T-helper 2 cell treated with Interferon-gamma antibody and Interleukin-4, amounts not matched to agents 5 μg/mL and 100 μg/mL, for 36 hours (primary cell): ENCODE data around the gene DAGLB.
"Not testable (repeated sequence)": the region's sequence is repeated elsewhere in the genome, so short reads cannot be mapped to it uniquely, and the experiment has no call there.

ENCODE experiments used
- DNase-seq: peaks from one replicate; pipeline ENCODE4 v3.0.0; 2021; ENCODE audit warnings: low spot score
- H3K27ac Mint-ChIP-seq: one replicate; pipeline ENCODE4 v1.8.0; 2021; ENCODE audit warnings: mild to moderate bottlenecking, mixed read lengths
- H3K27me3 Mint-ChIP-seq: one replicate; pipeline ENCODE4 v1.8.0; 2021; ENCODE audit warnings: low read depth, mixed read lengths
- H3K36me3 Mint-ChIP-seq: one replicate; pipeline ENCODE4 v1.8.0; 2021; ENCODE audit warnings: low read depth, mixed read lengths
- H3K4me1 Mint-ChIP-seq: one replicate; pipeline ENCODE4 v1.8.0; 2021; ENCODE audit warnings: low read depth, mixed read lengths
- H3K4me3 Mint-ChIP-seq: one replicate; pipeline ENCODE4 v1.8.0; 2022; ENCODE audit warnings: mild to moderate bottlenecking, moderate library complexity, mixed read lengths
- H3K9me3 Mint-ChIP-seq: one replicate; pipeline ENCODE4 v1.8.0; 2021; ENCODE audit warnings: mixed read lengths

Gene DAGLB

GRCh38 chr7:6449884-6450283 lies 2.1 kb upstream of the DAGLB start:
- DNase-seq, H3K4me3 Mint-ChIP-seq: not testable (repeated sequence)

GRCh38 chr7:6448943-6449543 lies 1.3 kb upstream of the DAGLB start:
- Mint-ChIP-seq H3K27ac (peak overlapping the region; percentile 69), H3K4me3 (peak overlapping the region; percentile 57), H3K36me3 (peaks cover 23% of the 10 kb centered on the region), H3K4me1 (peaks cover 12% of the 10 kb centered on the region), H3K9me3 (no peaks in the 10 kb centered on the region), H3K27me3 (no peaks in the 10 kb centered on the region)
- DNase-seq: no peak

More at GRCh38 chr7:6449884-6450283, 2.1 kb upstream of the DAGLB start:
- Mint-ChIP-seq H3K36me3 (peaks cover 17% of the 10 kb centered on the region), H3K4me1 (peaks cover 12% of the 10 kb centered on the region)
- not testable (repeated sequence) for H3K9me3 Mint-ChIP-seq, H3K27me3 Mint-ChIP-seq, H3K27ac Mint-ChIP-seq

- DNase-seq: peak; percentile 22
- H3K27ac Mint-ChIP-seq: peak overlapping the region; percentile 96
- peaks cover 38% of the 10 kb centered on the region for H3K36me3 Mint-ChIP-seq
- H3K9me3 Mint-ChIP-seq: no peaks in the 10 kb centered on the region
- H3K27me3 Mint-ChIP-seq: no peaks in the 10 kb centered on the region
- H3K4me3 Mint-ChIP-seq: peak overlapping the region; percentile 96
- peaks cover 19% of the 10 kb centered on the region for H3K4me1 Mint-ChIP-seq
Observed at GRCh38 chr7:6446838-6447580, 745 bp downstream of the DAGLB start.

GRCh38 chr7:6444516-6445269 lies 3.1 kb downstream of the DAGLB start:
- H3K4me3 Mint-ChIP-seq: no peak overlapping the region
- peaks cover 21% of the 10 kb centered on the region for H3K4me1 Mint-ChIP-seq

GRCh38 chr7:6443372-6443941 lies 4.3 kb downstream of the DAGLB start:
- Mint-ChIP-seq H3K27ac (no peak overlapping the region), H3K9me3 (no peaks in the 10 kb centered on the region), H3K36me3 (peaks cover 52% of the 10 kb centered on the region), H3K27me3 (no peaks in the 10 kb centered on the region), H3K4me1 (peaks cover 31% of the 10 kb centered on the region), H3K4me3 (no peak overlapping the region)
- DNase-seq: no peak

More at GRCh38 chr7:6444516-6445269, 3.1 kb downstream of the DAGLB start:
- no peak overlapping the region for H3K27ac Mint-ChIP-seq
- H3K9me3 Mint-ChIP-seq: no peaks in the 10 kb centered on the region
- H3K27me3 Mint-ChIP-seq: no peaks in the 10 kb centered on the region
- H3K36me3 Mint-ChIP-seq: peaks cover 48% of the 10 kb centered on the region
- no peak for DNase-seq

GRCh38 chr7:6442114-6442513 lies 5.6 kb downstream of the DAGLB start:
- H3K4me1 Mint-ChIP-seq: peaks cover 40% of the 10 kb centered on the region
- H3K9me3 Mint-ChIP-seq: no peaks in the 10 kb centered on the region
- peaks cover 46% of the 10 kb centered on the region for H3K36me3 Mint-ChIP-seq
- no peak for DNase-seq
- H3K27me3 Mint-ChIP-seq: no peaks in the 10 kb centered on the region
- no peak overlapping the region for H3K4me3 Mint-ChIP-seq
- no peak overlapping the region for H3K27ac Mint-ChIP-seq

GRCh38 chr7:6440381-6440780 lies 7.4 kb downstream of the DAGLB start:
- Mint-ChIP-seq H3K4me3 (no peak overlapping the region), H3K9me3 (no peaks in the 10 kb centered on the region), H3K27ac (no peak overlapping the region), H3K27me3 (no peaks in the 10 kb centered on the region), H3K4me1 (peaks cover 45% of the 10 kb centered on the region), H3K36me3 (peaks cover 46% of the 10 kb centered on the region)
- DNase-seq: no peak

GRCh38 chr7:6438427-6438826 lies 9.3 kb downstream of the DAGLB start:
- Mint-ChIP-seq H3K9me3 (no peaks in the 10 kb centered on the region), H3K27me3 (no peaks in the 10 kb centered on the region), H3K27ac (peak overlapping the region; percentile 68), H3K36me3 (peaks cover 37% of the 10 kb centered on the region), H3K4me3 (peak overlapping the region; percentile 59), H3K4me1 (peaks cover 41% of the 10 kb centered on the region)
- no peak for DNase-seq

- no peak overlapping the region for H3K27ac Mint-ChIP-seq
Observed at GRCh38 chr7:6437251-6437650, 10.5 kb downstream of the DAGLB start.

GRCh38 chr7:6436385-6436685 lies 11.4 kb downstream of the DAGLB start:
- peak; percentile 39 for DNase-seq
- peak overlapping the region; percentile 89 for H3K27ac Mint-ChIP-seq

More at GRCh38 chr7:6437251-6437650, 10.5 kb downstream of the DAGLB start:
- no peaks in the 10 kb centered on the region for H3K9me3 Mint-ChIP-seq
- H3K4me3 Mint-ChIP-seq: no peak overlapping the region
- H3K4me1 Mint-ChIP-seq: peaks cover 38% of the 10 kb centered on the region
- DNase-seq: peak; percentile 34
- H3K36me3 Mint-ChIP-seq: peaks cover 35% of the 10 kb centered on the region
- no peaks in the 10 kb centered on the region for H3K27me3 Mint-ChIP-seq

GRCh38 chr7:6435486-6436384 lies 12.0 kb downstream of the DAGLB start:
- peaks cover 32% of the 10 kb centered on the region for H3K36me3 Mint-ChIP-seq
- H3K4me3 Mint-ChIP-seq: peak overlapping the region; percentile 83
- H3K9me3 Mint-ChIP-seq: no peaks in the 10 kb centered on the region
- DNase-seq: peak; percentile 79
- no peaks in the 10 kb centered on the region for H3K27me3 Mint-ChIP-seq
- H3K27ac Mint-ChIP-seq: peak overlapping the region; percentile 89
- H3K4me1 Mint-ChIP-seq: peaks cover 34% of the 10 kb centered on the region

More at GRCh38 chr7:6436385-6436685, 11.4 kb downstream of the DAGLB start:
- Mint-ChIP-seq H3K4me3 (peak overlapping the region; percentile 83), H3K36me3 (peaks cover 29% of the 10 kb centered on the region), H3K27me3 (no peaks in the 10 kb centered on the region), H3K4me1 (peaks cover 34% of the 10 kb centered on the region), H3K9me3 (no peaks in the 10 kb centered on the region)

- H3K4me1 Mint-ChIP-seq: peaks cover 29% of the 10 kb centered on the region
- no peak for DNase-seq
- H3K9me3 Mint-ChIP-seq: no peaks in the 10 kb centered on the region
- H3K4me3 Mint-ChIP-seq: no peak overlapping the region
- H3K36me3 Mint-ChIP-seq: peaks cover 33% of the 10 kb centered on the region
- no peaks in the 10 kb centered on the region for H3K27me3 Mint-ChIP-seq
- peak overlapping the region; percentile 46 for H3K27ac Mint-ChIP-seq
Observed at GRCh38 chr7:6433784-6434615, 13.8 kb downstream of the DAGLB start.
